Transverse colon (tissue), 4 donors: Measurements from ENCODE around the gene MYCBP2.

ENCODE experiments used
- POLR2A ChIP-seq: fragments of 450-650 bp; IDR thresholded peaks from one replicate; pipeline ENCODE4 v1.6.1; 2016; ENCODE audit warnings: antibody characterized with exemption, mild to moderate bottlenecking, moderate library complexity
- POLR2AphosphoS5 ChIP-seq, 3 donors: sonication (generic); formaldehyde crosslinking; IDR thresholded peaks; one replicate each; pipeline ENCODE4 v1.6.1; 2016; ENCODE audit warnings: antibody characterized with exemption in 3 of 3
- TF ChIP-seq, protein P1 (sequence below), 5 experiments: fragments of 200-600 bp in 3 of 5; fragments of 450-650 bp in 2 of 5; sonication (generic) in 3 of 5; IDR thresholded peaks; 1 replicate in 2 of 5; 2 replicates in 3 of 5; pipeline ENCODE4 v1.5.1; 2016 to 2017; ENCODE audit warnings: antibody characterized with exemption in 5 of 5, inconsistent platforms in 3 of 5, mild to moderate bottlenecking in 2 of 5, moderate library complexity in 1 of 5

DNA sequence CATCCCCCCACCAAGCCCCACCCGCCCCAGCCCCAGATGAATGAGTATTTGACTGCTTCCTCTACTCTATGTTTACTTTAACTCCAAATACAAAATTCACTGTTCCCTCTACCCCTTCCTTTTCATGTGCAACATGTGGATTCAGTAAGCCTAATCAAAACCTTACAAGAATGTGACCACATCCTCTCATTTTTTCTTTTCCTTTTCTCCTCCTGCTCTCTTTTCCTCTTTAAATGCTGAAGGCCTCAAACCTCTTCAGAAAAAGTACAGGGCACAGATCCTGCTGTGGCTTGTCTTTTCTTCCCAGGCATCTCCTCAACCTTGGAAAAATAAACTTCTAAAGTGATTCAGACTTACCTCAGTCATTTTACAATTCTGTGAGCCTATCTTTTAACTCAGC, 119.0 kb downstream of the MYCBP2 start:
- TF ChIP-seq, protein P1, sequence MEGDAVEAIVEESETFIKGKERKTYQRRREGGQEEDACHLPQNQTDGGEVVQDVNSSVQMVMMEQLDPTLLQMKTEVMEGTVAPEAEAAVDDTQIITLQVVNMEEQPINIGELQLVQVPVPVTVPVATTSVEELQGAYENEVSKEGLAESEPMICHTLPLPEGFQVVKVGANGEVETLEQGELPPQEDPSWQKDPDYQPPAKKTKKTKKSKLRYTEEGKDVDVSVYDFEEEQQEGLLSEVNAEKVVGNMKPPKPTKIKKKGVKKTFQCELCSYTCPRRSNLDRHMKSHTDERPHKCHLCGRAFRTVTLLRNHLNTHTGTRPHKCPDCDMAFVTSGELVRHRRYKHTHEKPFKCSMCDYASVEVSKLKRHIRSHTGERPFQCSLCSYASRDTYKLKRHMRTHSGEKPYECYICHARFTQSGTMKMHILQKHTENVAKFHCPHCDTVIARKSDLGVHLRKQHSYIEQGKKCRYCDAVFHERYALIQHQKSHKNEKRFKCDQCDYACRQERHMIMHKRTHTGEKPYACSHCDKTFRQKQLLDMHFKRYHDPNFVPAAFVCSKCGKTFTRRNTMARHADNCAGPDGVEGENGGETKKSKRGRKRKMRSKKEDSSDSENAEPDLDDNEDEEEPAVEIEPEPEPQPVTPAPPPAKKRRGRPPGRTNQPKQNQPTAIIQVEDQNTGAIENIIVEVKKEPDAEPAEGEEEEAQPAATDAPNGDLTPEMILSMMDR (IDR thresholded peaks at IDR 0.05): no peak
- no peak for TF ChIP-seq POLR2AphosphoS5 (IDR thresholded peaks at IDR 0.05)
- no peak for TF ChIP-seq POLR2A
